ENCODE measurements around the gene PRR11. TPM values are rescaled to one million over a fixed set of nuclear protein-coding genes. Genes with fewer than 3 reads are reported as not detected.

The PRR11 gene
- polyA plus RNA-seq, 3 donors = 1.1 to 3.9 (median 1.7) TPM

GRCh38 chr17:59151591-59151990, 4.0 kb upstream of the PRR11 start:
- Histone ChIP-seq H3K4me2 (replicated peaks; ENCODE audit: extremely low read depth, low read length, poor library complexity, severe bottlenecking) (no peak overlapping the region), H3K36me3 (replicated peaks in 1 of 2; ENCODE audit: control insufficient read depth in 1 of 2, insufficient read depth in 2 of 2, low read length in 2 of 2) (no peaks in the 10 kb centered on the region), H3K27ac (ENCODE audit: low read depth in 1 of 2, low read length in 2 of 2) (no peak overlapping the region), H3K4me1 (ENCODE audit: control insufficient read depth in 1 of 2, insufficient read depth in 2 of 2, low read length in 2 of 2) (peaks cover 19 to 25% of the 10 kb centered on the region in 2 donors), H3K79me2 (ENCODE audit: insufficient read depth, low read length) (peaks cover 94% of the 10 kb centered on the region), H3K9ac (ENCODE audit: insufficient read depth, low read length, poor library complexity, severe bottlenecking) (no peak overlapping the region), H3K4me3 (replicated peaks in 1 of 3; ENCODE audit: low read depth in 2 of 3, low read length in 3 of 3) (no peak overlapping the region), H3K27me3 (ENCODE audit: control insufficient read depth in 2 of 2, insufficient read depth in 2 of 2, low read length in 2 of 2) (no peaks in the 10 kb centered on the region), H4K20me1 (ENCODE audit: insufficient read depth, low read length) (no peaks in the 10 kb centered on the region), H2AFZ (ENCODE audit: insufficient read depth, low read depth, low read length, poor library complexity, severe bottlenecking) (no peak overlapping the region), H3K9me3 (replicated peaks in 1 of 2; ENCODE audit: control insufficient read depth in 1 of 2, insufficient read depth in 1 of 2, low read length in 2 of 2) (no peaks in the 10 kb centered on the region)
- Mint-ChIP-seq H3K4me1 (peaks cover 19% of the 10 kb centered on the region), H3K4me3 (no peak overlapping the region), H3K9me3 (no peaks in the 10 kb centered on the region), H3K36me3 (peaks cover 0 to 4% of the 10 kb centered on the region in 2 donors), H3K27me3 (ENCODE audit: low read depth in 3 of 3) (no peaks in the 10 kb centered on the region), H3K27ac (no peak overlapping the region)
- intact Hi-C loops (cut with micrococcal nuclease) = loop anchor here in 1 of 2 donors (10.0 kb wide), 1 partner anchor 63 kb away; the partner anchor contains the start of gene SMG8
- no peak for DNase-seq
- no peak for TF ChIP-seq CTCF (IDR thresholded peaks at IDR 0.05)
- no CpG with 5 or more reads among the region's 1 CpG for whole genome bisulfite sequencing (ENCODE audit: insufficient coverage)

- Histone ChIP-seq H4K20me1 (ENCODE audit: insufficient read depth, low read length) (no peaks in the 10 kb centered on the region), H3K9me3 (replicated peaks in 1 of 2; ENCODE audit: control insufficient read depth in 1 of 2, insufficient read depth in 1 of 2, low read length in 2 of 2) (no peaks in the 10 kb centered on the region), H2AFZ (ENCODE audit: insufficient read depth, low read depth, low read length, poor library complexity, severe bottlenecking) (no peak overlapping the region), H3K27me3 (ENCODE audit: control insufficient read depth in 2 of 2, insufficient read depth in 2 of 2, low read length in 2 of 2) (no peaks in the 10 kb centered on the region), H3K4me1 (ENCODE audit: control insufficient read depth in 1 of 2, insufficient read depth in 2 of 2, low read length in 2 of 2) (peaks cover 25 to 38% of the 10 kb centered on the region in 2 donors), H3K4me3 (replicated peaks in 1 of 3; ENCODE audit: low read depth in 2 of 3, low read length in 3 of 3) (no peak overlapping the region), H3K27ac (ENCODE audit: low read depth in 1 of 2, low read length in 2 of 2) (no peak overlapping the region), H3K79me2 (ENCODE audit: insufficient read depth, low read length) (peaks cover 94% of the 10 kb centered on the region), H3K36me3 (replicated peaks in 1 of 2; ENCODE audit: control insufficient read depth in 1 of 2, insufficient read depth in 2 of 2, low read length in 2 of 2) (no peaks in the 10 kb centered on the region), H3K9ac (ENCODE audit: insufficient read depth, low read length, poor library complexity, severe bottlenecking) (no peak overlapping the region), H3K4me2 (replicated peaks; ENCODE audit: extremely low read depth, low read length, poor library complexity, severe bottlenecking) (no peak overlapping the region)
- no peak for TF ChIP-seq CTCF (IDR thresholded peaks at IDR 0.05)
- WGBS (ENCODE audit: insufficient coverage) = 40% methylated on average over 1 of the region's 1 CpG
- Mint-ChIP-seq H3K27me3 (ENCODE audit: low read depth in 3 of 3) (no peaks in the 10 kb centered on the region), H3K4me1 (peaks cover 25% of the 10 kb centered on the region), H3K9me3 (no peaks in the 10 kb centered on the region), H3K27ac (no peak overlapping the region), H3K4me3 (no peak overlapping the region), H3K36me3 (no peaks in the 10 kb centered on the region)
- intact Hi-C loops (cut with micrococcal nuclease) = loop anchor here in 1 of 2 donors (10.0 kb wide), 1 partner anchor 62 kb away; the partner anchor contains the start of gene SMG8
- DNase-seq = no peak
These were observed 2.6 kb upstream of the PRR11 start for GRCh38 chr17:59152925-59153324.
